T-helper 1 cell treated with Interleukin-12 subunit alpha and Interleukin-12 subunit beta and Interleukin-4 antibody, amounts not matched to agents 30 ng/mL and 1 ng/mL, for 36 hours (primary cell): ENCODE results near the gene RPS3. TPM values are rescaled to one million over a fixed set of nuclear protein-coding genes. Genes with fewer than 3 reads are reported as not detected.
"Not testable (repeated sequence)": the region's sequence is repeated elsewhere in the genome, so short reads cannot be mapped to it uniquely, and the experiment has no call there.

Source experiments
- intact Hi-C: fragments of 100-400 bp; cut with micrococcal nuclease; formaldehyde crosslinking; loops from one replicate; pipeline ENCODE4 v1.15.1; 2024
- total RNA-seq: library from RNA; stranded (reverse); gene quantifications from 2 replicates; pipeline ENCODE4 v1.2.3, GENCODE V29; 2022

The RPS3 gene
- total RNA-seq, 1 donor from 2014 or later, result 2,564 TPM

- intact Hi-C loops, result loop anchor here (5.0 kb wide), 1 partner anchor 37 kb away; no protein-coding TSS in a partner anchor
These were observed 10.7 kb downstream of the RPS3 start for GRCh38 chr11:75409971-75410370.

GRCh38 chr11:75413146-75413545 is 13.8 kb downstream of the RPS3 start:
- intact Hi-C loops, result not testable (repeated sequence)

GRCh38 chr11:75413864-75414263 is 14.5 kb downstream of the RPS3 start:
- intact Hi-C loops, result no loop called here

DNA sequence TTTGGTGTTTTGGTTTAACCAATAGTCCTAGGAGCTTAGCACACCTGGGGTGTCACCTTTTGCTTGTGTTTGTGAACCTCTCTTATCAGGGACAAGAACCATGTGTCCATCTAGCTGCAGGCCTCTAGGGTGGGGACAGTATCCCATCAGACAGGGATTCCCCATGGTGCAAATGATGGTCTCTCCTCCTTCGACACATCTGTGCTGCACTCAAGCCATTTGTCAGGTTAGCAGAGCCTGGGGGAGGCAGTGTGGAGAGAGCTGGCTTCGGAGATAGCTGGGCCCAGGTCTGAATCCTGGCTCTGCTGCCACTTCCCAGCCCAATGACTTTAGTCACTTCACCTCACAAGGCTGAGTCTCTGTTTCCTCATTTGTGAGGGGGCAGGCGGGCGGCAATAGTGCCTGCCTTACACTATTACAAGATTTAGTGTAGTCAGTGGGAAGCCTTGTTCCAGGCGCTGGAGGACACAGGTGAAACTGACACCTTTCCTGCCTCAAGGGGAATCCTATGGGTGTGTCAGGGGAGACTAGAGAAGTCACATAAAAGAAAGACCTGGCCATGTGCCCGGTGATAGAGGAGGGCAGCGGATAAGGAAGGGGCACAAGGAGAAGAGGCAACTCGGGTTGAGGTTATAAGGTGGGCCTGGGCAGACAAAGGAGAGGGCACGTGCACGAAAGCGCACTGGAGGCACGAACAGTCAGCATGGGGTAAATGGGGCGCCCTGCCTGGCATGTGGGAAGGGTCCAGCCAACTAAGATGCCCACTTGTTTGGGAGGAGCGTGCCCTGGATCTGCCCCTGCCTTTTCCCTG is 21.1 kb downstream of the RPS3 start:
- intact Hi-C loops, result no loop called here

GRCh38 chr11:75421035-75421602 is 21.8 kb downstream of the RPS3 start:
- intact Hi-C loops, result no loop called here

- intact Hi-C loops, result no loop called here
These were observed 22.6 kb downstream of the RPS3 start for GRCh38 chr11:75421902-75422247.

- intact Hi-C loops, result no loop called here
These were observed 23.2 kb downstream of the RPS3 start for GRCh38 chr11:75422248-75423231.

DNA sequence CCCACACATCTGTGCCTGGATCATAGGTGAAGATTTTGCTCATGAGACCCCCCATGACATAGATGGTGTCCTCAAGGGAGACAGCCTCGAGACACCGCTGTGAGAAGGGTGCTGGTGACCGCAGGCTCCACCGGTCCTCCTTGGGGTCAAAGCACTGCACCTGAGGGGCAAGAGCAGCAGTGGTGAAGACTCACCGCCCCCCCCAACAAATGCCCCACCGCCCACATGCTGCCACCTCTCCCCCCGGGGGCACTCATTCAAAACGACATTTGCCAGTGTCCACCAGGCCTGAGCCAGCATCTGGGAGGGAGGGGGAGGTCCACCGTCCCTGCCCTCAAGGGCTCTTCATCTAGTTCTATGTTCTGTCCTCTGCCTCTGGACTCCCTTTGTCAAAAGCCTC is 24.4 kb downstream of the RPS3 start:
- intact Hi-C loops, result no loop called here

DNA sequence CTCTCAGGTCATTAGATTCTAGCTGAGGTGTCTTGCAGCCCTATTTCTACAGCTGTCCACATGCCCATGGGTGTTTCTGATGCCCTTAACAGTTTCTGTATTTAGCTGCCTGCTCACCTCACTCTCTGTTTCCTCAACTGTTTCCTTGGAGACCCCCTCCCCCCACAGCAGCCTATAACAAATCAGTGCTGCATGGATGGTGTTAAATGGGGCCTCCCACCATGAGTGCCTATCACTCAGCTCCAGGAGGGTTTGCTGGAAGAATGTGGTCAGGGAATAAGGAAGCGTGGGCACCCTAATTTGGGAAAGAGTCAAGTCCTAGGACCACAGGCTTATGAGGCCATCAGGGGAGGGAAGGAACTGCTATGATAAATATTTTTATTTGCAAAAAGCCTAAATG is 25.1 kb downstream of the RPS3 start:
- intact Hi-C loops, result no loop called here

DNA sequence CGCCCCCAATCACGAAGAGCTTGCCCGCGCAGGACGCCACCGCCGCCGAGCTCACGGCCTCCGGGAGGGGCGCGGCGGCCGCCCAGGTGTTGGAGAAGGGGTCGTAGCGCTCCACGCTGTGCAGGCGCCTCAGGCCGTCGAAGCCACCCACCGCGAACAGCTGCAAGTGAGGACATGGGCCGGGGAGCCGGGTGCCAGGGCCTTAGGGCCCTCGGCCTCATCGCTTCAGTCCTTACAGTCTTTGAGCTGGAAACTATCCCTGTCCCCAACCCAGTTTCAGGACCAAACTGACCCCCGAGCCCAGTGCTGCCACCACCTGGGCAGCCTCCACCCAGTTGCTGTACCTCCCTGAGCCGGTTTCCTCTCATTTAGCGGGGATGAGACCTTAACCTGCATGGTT is 26.1 kb downstream of the RPS3 start:
- intact Hi-C loops, result no loop called here

- intact Hi-C loops, result no loop called here
These were observed 27.4 kb downstream of the RPS3 start for GRCh38 chr11:75426720-75427086.

GRCh38 chr11:75427181-75427580 is 27.9 kb downstream of the RPS3 start:
- intact Hi-C loops, result no loop called here

DNA sequence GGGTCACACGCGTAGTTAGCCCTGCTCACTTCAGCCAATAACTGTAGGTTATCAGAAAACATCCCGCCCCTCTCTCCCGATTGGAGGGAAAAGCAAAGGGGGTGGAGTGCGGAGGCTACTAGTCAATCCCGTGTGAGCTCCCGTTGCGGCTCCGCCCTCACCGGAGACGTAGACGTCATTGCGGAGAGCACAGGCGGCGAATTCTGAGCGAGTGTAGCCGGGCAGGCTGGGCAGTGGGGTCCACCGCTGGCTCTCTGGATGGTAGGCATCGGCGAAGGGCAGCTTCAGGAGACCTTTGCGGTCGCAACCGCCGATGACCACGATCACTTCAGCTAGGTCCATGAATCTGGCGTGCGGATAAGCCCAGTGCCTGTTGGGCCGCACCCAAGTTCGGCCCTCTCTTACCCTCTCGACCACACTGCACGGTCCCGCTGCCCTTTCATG is 29.0 kb downstream of the RPS3 start:
- intact Hi-C loops, result loop anchor here (1.0 kb wide), 2 partner anchors 29 to 40 kb away; partner anchors contain the start of gene RPS3

DNA sequence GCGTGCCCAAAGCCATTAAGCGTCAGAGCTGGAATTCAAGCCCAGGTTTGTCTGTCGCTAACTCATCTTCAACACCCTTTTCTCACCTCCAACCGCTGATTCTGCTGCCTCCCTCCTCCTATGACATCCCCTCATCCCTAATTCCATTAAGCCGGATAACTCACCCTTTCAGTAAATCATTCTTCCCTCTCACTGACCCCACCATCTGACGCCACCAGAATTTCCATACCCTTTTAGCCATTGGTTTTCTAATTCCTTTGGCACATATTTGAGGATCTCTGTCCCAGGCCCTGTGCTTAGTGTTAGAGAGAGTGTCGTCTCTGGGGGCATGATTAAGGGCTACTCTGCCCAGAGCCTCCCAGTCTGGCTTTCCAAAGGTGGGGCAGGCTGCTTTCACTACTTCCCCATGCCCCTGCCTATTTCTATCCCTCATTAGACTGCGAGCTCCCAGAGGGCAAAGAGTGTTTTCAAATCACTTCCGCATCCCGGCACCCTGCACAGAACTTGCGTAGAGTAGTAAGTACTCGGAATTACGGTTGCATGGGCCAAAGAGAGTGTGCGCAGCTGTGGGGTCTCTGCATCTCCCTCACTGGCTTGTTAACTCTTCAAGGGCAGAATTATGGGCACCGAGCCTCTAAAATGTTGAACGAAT is 29.8 kb downstream of the RPS3 start:
- intact Hi-C loops, result loop anchor here (1.0 kb wide), 2 partner anchors 30 to 41 kb away; partner anchors contain the start of gene RPS3

DNA sequence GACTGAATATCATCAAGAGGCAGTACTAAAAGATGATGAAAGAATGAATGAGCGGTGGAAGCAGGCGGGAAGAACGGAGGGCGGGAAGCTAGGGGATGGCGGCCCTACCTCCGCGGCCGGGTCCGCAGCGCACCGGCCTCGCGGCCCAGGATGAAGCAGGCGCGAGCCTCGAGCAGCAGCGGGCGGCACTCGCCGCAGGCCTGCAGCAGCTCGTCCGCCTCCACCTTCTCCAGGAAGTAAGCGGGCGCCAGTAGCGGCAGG is 30.3 kb downstream of the RPS3 start:
- intact Hi-C loops, result no loop called here

GRCh38 chr11:75429902-75430713 is 30.8 kb downstream of the RPS3 start:
- intact Hi-C loops, result loop anchor here (1.0 kb wide), 2 partner anchors 45 to 46 kb away; no protein-coding TSS in a partner anchor

GRCh38 chr11:75430714-75431532 is 31.6 kb downstream of the RPS3 start:
- intact Hi-C loops, result loop anchor here (1.0 kb wide), 2 partner anchors 44 to 47 kb away; no protein-coding TSS in a partner anchor

GRCh38 chr11:75431533-75432525 is 32.5 kb downstream of the RPS3 start:
- intact Hi-C loops, result no loop called here
